Hepatocyte (in vitro differentiated cells): ENCODE measurements around the gene ELAC2. TPM values are rescaled to one million over a fixed set of nuclear protein-coding genes. Genes with fewer than 3 reads are reported as not detected.
A peak's percentile ranks its signal among the peaks of the same experiment; 100 is the strongest.

Source experiments
- DNase-seq: peaks from one replicate; pipeline ENCODE4 v3.0.0-alpha.2; 2016; ENCODE audit warnings: low spot score
- H2AFZ ChIP-seq: fragments of 200-600 bp; sonication (generic); 2 replicates; pipeline ENCODE4 v1.6.0; 2016; ENCODE audit warnings: antibody characterized with exemption, mild to moderate bottlenecking
- H3K27ac ChIP-seq: fragments of 200-600 bp; sonication (generic); 2 replicates; pipeline ENCODE4 v1.5.1; 2016; ENCODE audit warnings: mild to moderate bottlenecking
- H3K27me3 ChIP-seq: fragments of 200-600 bp; sonication (generic); 2 replicates; pipeline ENCODE4 v1.6.1; 2016
- H3K36me3 ChIP-seq: fragments of 200-600 bp; sonication (generic); replicated peaks from 2 replicates; pipeline ENCODE4 v1.5.1; 2016; ENCODE audit warnings: low read depth; ENCODE audit not compliant: insufficient read depth
- H3K4me1 ChIP-seq: fragments of 200-600 bp; sonication (generic); 2 replicates; pipeline ENCODE4 v1.5.1; 2016; ENCODE audit warnings: mild to moderate bottlenecking, moderate library complexity; ENCODE audit not compliant: insufficient read depth
- H3K4me2 ChIP-seq: fragments of 200-600 bp; sonication (generic); 2 replicates; pipeline ENCODE4 v1.6.0; 2016
- H3K4me3 ChIP-seq: fragments of 200-600 bp; sonication (generic); 2 replicates; pipeline ENCODE4 v1.5.1; 2016; ENCODE audit warnings: mild to moderate bottlenecking
- H3K79me2 ChIP-seq: fragments of 200-600 bp; sonication (generic); 2 replicates; pipeline ENCODE4 v1.6.0; 2017; ENCODE audit warnings: mild to moderate bottlenecking
- H3K9me2 ChIP-seq: fragments of 200-600 bp; sonication (generic); replicated peaks from 2 replicates; pipeline ENCODE4 v1.6.0; 2017; ENCODE audit warnings: mild to moderate bottlenecking; ENCODE audit not compliant: insufficient read depth
- H3K9me3 ChIP-seq: fragments of 200-600 bp; sonication (generic); 2 replicates; pipeline ENCODE4 v1.5.1; 2016; ENCODE audit warnings: low read depth, mild to moderate bottlenecking
- H4K20me1 ChIP-seq: fragments of 200-600 bp; sonication (generic); 2 replicates; pipeline ENCODE4 v1.6.0; 2016; ENCODE audit warnings: mild to moderate bottlenecking; ENCODE audit not compliant: insufficient read depth, poor library complexity, severe bottlenecking
- CTCF ChIP-seq: fragments of 200-600 bp; sonication (generic); IDR thresholded peaks from 2 replicates; pipeline ENCODE4 v1.5.1; 2016; ENCODE audit warnings: antibody characterized with exemption, mild to moderate bottlenecking; ENCODE audit not compliant: poor library complexity
- EZH2 ChIP-seq: fragments of 200-600 bp; sonication (generic); IDR thresholded peaks from 2 replicates; pipeline ENCODE4 v1.6.1; 2016; ENCODE audit warnings: antibody characterized with exemption, mild to moderate bottlenecking, borderline replicate concordance
- EZH2phosphoT487 ChIP-seq: fragments of 200-600 bp; sonication (generic); IDR thresholded peaks from one replicate; pipeline ENCODE4 v1.6.1; 2018; ENCODE audit warnings: antibody characterized with exemption, mild to moderate bottlenecking, low read depth, moderate library complexity; ENCODE audit not compliant: unreplicated experiment, severe bottlenecking
- WGBS: methylation state at CpG from one replicate; pipeline ENCODE4 v1.1.6; 2016; ENCODE audit warnings: low lambda C conversion rate; ENCODE audit errors: missing lambda C conversion rate; 5-methylcytosine and 5-hydroxymethylcytosine counted together
- polyA plus RNA-seq: library from polyadenylated mRNA; unstranded; fragments of >200 nt; fragmentation: Nextera tagmentation; extraction: Ambion mirVana; gene quantifications from 2 replicates; pipeline ENCODE4 v1.2.1, GENCODE V29; 2016
- total RNA-seq: library from RNA; depleted of rRNA; stranded (reverse); fragments of >200 nt; gene quantifications from 2 replicates; pipeline ENCODE4 v1.2.3, GENCODE V29; 2014

Gene ELAC2
- total and polyA plus RNA-seq, 2 experiments from 2014 or later: 39.6 to 45.6 TPM

GRCh38 chr17:13031718-13032350 is 14.0 kb upstream of the ELAC2 start:
- no peaks in the 10 kb centered on the region for H4K20me1 ChIP-seq
- TF ChIP-seq EZH2 (no peak), CTCF (peak; percentile 72)
- H3K27me3 ChIP-seq: no peaks in the 10 kb centered on the region
- DNase-seq: peak; percentile 60
- peaks cover 1% of the 10 kb centered on the region for H3K9me3 ChIP-seq
- H3K27ac ChIP-seq: no peak overlapping the region
- no peaks in the 10 kb centered on the region for H3K36me3 ChIP-seq
- no peaks in the 10 kb centered on the region for H3K9me2 ChIP-seq
- H2AFZ ChIP-seq: no peak overlapping the region
- H3K4me1 ChIP-seq: no peaks in the 10 kb centered on the region
- H3K79me2 ChIP-seq: no peaks in the 10 kb centered on the region
- H3K4me2 ChIP-seq: no peak overlapping the region
- H3K4me3 ChIP-seq: no peak overlapping the region
- 62% methylated on average over 16 of the region's 16 CpGs for WGBS

DNA sequence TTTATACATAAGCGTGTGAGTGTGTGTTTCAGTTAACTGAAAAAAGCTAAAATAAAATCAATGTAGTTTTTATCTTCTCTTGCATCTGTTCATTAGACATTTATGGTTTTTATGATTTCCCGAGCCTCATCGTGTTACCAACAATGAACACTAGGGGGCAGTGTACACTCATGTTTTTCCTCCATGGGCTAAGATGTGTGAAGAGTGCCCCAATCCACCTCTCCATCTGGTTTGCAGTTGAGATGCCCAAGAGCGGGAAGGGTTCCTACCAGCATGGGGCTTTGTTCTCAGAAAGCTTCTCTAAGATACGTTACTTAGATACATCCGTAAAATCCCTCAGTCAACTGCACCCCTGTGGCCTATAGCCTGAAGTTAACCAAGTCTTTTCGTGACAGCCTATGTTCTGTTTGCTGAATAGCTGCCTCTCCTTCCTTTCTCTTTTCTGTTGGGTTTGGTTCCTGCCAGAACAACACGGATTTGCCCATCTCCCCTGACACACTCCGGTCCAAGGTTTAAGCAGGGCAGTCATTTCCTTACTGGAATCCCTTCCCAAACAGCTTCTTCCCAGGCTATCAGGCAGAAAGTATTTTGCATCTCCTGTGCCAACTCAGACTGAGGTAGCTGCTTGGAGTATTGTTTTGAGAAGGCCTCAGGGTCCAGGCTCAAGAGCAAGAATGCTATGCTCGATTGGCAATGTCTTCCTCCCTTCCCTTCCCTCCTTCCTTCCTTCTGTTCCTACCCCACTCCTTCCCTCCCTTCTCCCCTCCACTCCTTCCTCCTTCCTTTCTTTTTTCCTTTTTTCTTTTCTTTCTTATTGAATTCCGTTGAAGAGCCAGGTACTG is 12.9 kb upstream of the ELAC2 start:
- TF ChIP-seq CTCF (peak; percentile 77), EZH2 (no peak)
- Histone ChIP-seq H3K4me2 (no peak overlapping the region), H3K27ac (no peak overlapping the region), H3K9me2 (no peaks in the 10 kb centered on the region), H3K4me3 (no peak overlapping the region), H3K4me1 (no peaks in the 10 kb centered on the region), H3K27me3 (no peaks in the 10 kb centered on the region), H3K36me3 (no peaks in the 10 kb centered on the region), H2AFZ (no peak overlapping the region), H3K9me3 (no peaks in the 10 kb centered on the region), H4K20me1 (no peaks in the 10 kb centered on the region), H3K79me2 (no peaks in the 10 kb centered on the region)
- peak; percentile 74 for DNase-seq
- 51% methylated on average over 11 of the region's 11 CpGs for WGBS

DNA sequence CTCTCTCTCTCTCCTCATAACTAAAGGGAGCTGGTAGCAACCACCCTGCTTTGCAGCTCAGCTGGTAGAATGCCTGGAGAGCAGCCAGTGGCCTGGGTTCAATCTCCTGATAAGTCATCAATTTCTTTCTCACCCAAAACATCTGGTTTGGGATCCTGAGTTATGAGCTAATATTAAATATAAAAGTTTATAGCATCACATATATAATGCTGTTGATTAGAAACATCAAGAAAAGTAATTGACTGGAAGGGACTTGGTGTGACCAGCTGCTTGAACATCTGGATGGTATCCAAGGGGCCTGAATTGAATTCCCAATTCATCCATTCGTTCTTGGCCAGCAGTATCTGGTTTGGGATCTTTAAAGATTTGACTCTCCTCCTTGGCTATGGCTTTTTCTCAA is 12.2 kb upstream of the ELAC2 start:
- Histone ChIP-seq H3K4me3 (no peak overlapping the region), H3K79me2 (no peaks in the 10 kb centered on the region), H3K9me3 (no peaks in the 10 kb centered on the region), H3K9me2 (no peaks in the 10 kb centered on the region), H3K4me2 (no peak overlapping the region), H4K20me1 (no peaks in the 10 kb centered on the region), H3K4me1 (no peaks in the 10 kb centered on the region), H3K36me3 (no peaks in the 10 kb centered on the region), H2AFZ (no peak overlapping the region), H3K27me3 (no peaks in the 10 kb centered on the region), H3K27ac (no peak overlapping the region)
- DNase-seq: no peak
- WGBS: 69% methylated on average over 1 of the region's 1 CpG
- TF ChIP-seq CTCF (no peak), EZH2 (no peak), EZH2phosphoT487 (no peak)
